ENCODE measurements around the gene PIK3CD.
"Not testable (repeated sequence)": the region's sequence is repeated elsewhere in the genome, so short reads cannot be mapped to it uniquely, and the experiment has no call there.

Gene PIK3CD

GRCh38 chr1:9688599-9688998 is 37.1 kb downstream of the PIK3CD start:
- DNase-seq (ENCODE audit: low read depth in 1 of 2, low spot score in 1 of 2), result no peak

DNA sequence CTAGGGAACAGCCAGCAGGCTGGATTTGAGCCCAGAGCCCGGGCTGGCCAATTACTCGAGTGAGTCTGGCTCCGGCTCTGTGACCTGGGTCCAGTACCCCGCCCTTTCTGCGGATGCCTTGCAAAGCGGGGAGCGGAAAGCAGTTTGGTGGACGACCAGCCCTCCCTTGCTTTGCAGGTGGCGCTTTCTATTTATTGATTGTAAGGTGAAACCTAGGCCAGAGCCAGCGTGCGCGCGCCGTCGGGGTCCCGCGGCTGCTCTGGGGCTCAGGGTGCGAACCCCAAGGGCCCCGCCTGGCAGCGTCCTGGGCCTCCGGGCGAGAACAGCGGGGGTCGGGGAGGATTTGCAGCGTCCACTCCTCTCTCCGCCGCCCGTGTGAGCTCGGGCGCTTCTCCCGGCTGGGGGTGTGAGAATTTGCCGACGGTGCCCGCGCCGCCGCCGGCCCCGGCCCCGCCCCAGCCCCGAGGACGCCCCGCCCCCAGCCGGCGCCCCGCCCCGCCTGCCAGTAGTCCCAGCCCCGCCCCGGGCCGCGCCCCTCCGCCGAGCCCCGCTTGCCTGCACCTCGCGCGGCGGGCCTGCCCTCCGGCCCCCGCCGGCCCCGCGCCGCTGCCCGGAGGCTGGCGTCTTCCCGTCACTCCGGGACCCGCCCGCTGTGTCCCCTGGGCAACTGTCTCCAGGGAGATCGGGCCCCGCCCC is 37.6 kb downstream of the PIK3CD start:
- DNase-seq (ENCODE audit: low read depth in 1 of 2, low spot score in 1 of 2), result peak; percentile 72 to 82

GRCh38 chr1:9689971-9690381 is 38.4 kb downstream of the PIK3CD start:
- DNase-seq (ENCODE audit: low read depth in 1 of 2, low spot score in 1 of 2), result no peak

DNA sequence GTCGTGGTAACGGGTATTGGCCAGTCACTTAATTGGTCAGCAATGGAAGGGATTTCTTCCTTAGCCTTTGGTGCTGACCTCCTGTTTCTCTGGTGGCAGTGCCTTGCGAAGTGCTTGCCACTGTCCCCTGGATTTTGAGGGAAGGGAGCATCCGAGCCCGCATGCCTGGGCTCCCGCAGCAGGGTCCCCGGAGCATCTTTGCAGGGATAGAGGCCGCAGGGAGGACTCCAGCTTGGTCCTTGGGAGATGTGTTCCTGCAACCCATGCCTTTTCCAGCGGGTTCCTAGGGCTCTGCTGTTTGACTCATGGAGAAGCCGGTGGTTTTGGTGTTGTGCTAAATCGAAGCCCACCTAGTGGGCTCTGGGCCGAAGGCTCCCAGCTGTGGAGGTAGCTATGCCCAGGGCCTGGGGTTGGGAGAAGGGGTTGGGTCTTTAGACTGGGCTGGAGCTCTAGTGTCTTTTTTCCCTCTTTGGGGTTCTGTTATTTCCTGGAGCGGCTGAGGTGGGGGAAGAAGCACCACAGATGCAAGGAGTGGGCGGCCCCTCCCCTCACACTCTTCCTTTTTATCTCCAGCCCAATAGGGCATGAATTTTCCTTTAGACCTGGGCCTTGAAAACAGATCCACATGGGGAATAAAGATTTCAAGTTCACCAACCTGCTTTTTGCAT is 39.0 kb downstream of the PIK3CD start:
- no peak for DNase-seq (ENCODE audit: low read depth in 1 of 2, low spot score in 1 of 2)

GRCh38 chr1:9691108-9691445 is 39.5 kb downstream of the PIK3CD start:
- no peak for DNase-seq (ENCODE audit: low read depth in 1 of 2, low spot score in 1 of 2)

- no peak for DNase-seq (ENCODE audit: low read depth in 1 of 2, low spot score in 1 of 2)
Measured at GRCh38 chr1:9691691-9692090, 40.2 kb downstream of the PIK3CD start.

DNA sequence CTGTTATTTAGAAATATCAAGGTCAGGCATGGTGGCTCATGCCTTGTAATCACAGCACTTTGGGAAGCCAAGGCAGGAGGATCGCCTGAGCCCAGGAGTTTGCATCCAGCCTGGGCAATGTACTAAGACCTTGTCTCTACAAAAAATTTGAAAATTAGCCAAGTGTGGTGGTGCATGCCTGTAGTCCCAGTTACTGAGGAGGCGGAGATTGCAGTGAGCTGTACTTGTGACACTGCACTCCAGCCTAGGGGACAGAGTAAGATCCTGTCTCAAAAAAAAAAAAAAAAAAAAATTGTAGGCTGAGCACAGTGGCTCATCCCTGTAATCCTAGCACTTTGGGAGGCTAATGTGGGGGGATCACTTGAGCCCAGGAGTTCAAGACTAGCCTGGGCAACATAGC is 45.3 kb downstream of the PIK3CD start:
- DNase-seq (ENCODE audit: low read depth in 1 of 2, low spot score in 1 of 2), result no peak

DNA sequence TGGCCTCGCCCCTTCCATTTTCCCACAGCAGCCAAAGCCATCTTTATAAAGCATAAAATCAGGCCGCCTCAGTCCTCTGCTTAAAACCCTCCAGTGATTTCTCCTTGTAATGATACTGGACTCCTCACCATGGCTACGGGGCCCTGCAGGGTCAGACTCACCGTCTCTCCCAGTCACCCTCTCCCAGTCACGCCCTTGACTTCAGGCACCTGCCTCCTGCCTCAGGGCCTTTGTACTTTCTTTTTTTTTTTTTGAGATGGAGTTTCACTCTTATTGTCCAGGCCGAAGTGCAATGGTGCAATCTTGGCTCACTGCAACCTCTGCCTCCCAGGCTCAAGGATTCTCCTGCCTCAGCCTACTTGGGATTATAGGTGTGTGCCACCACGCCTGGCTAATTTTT is 47.8 kb downstream of the PIK3CD start:
- no peak for DNase-seq (ENCODE audit: low read depth in 1 of 2, low spot score in 1 of 2)

DNA sequence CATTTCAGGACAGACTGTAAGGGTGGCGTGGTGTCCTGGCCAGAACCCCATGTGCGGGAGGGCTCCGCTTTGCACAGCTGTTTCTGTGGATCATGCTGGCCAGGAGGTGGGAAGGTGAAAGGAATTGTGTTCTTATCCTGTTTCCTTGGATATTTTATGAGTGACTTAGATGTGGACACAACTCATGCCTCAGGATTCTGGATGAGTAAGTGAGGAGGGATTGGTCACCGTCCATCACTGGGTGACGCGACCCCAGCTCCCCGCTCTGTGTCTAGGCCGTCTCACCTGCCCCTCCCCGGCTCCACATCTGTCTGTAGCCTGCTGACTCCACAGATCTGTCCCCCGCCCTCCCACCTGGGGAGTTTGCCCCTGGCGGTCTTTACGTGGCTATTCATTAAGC is 48.8 kb downstream of the PIK3CD start:
- DNase-seq (ENCODE audit: low read depth in 1 of 2, low spot score in 1 of 2), result no peak

GRCh38 chr1:9701665-9702064 is 50.1 kb downstream of the PIK3CD start:
- DNase-seq (ENCODE audit: low read depth in 1 of 2, low spot score in 1 of 2), result no peak

GRCh38 chr1:9703165-9703509 is 51.6 kb downstream of the PIK3CD start:
- no peak for DNase-seq (ENCODE audit: low read depth in 1 of 2, low spot score in 1 of 2)

GRCh38 chr1:9703681-9704080 is 52.1 kb downstream of the PIK3CD start:
- DNase-seq (ENCODE audit: low read depth in 1 of 2, low spot score in 1 of 2), result no peak

DNA sequence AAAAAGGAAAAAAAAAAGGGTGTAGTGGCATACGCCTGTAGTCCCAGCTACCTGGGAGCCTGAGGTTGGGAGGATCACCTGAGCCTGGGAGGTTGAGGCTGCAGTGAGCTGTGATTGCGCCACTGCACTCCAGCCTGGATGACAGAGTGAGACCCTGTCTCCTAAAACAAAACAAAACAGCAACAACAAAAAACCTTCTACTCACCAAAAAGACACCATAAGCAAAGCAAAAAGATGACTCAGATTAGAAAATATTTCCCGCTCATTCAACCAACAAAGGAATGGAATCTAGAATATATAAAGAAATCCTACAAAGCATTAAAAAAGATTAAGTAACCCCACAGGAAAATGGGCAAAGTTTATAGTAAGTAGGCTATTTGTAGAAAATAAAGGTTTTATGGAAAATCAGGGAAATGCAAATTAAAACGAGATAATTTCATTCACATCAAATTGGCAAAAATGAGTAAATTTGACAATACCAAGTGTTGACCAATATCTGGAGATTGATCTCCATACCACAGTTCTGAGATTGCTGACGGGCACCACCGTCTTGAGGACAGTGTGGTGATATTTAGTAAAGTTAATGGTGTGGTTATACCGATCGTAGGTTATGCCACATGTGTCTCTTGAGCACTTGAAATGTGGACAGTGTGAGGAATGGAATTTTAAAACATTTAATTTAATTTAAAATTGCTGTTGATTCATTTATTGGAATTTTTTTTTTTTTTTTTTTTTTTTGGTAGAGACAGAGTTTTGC is 54.0 kb downstream of the PIK3CD start:
- no peak for DNase-seq (ENCODE audit: low read depth in 1 of 2, low spot score in 1 of 2)

- DNase-seq (ENCODE audit: low read depth in 1 of 2, low spot score in 1 of 2), result no peak
Measured at GRCh38 chr1:9706178-9706577, 54.6 kb downstream of the PIK3CD start.

DNA sequence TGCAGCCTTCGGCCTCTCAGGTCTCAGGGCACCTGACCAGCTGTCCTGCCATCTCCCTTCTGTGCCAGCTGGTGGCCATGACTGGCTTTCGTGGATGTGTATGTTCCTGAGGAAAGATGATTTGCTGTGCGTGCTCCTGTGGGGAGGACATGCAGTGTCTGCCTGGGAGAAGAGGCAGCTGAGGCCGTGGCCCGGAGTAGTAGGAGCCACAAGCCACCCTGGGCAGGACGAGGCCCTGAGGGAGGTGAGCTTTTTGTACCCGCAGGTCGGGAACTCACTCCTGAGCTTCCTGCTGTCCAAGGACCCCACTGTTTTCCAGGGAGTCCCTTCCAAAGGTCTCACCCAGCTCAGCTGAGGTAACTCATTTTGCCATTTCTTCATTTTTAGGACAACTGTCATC is 58.5 kb downstream of the PIK3CD start:
- no peak for DNase-seq (ENCODE audit: low read depth in 1 of 2, low spot score in 1 of 2)

DNA sequence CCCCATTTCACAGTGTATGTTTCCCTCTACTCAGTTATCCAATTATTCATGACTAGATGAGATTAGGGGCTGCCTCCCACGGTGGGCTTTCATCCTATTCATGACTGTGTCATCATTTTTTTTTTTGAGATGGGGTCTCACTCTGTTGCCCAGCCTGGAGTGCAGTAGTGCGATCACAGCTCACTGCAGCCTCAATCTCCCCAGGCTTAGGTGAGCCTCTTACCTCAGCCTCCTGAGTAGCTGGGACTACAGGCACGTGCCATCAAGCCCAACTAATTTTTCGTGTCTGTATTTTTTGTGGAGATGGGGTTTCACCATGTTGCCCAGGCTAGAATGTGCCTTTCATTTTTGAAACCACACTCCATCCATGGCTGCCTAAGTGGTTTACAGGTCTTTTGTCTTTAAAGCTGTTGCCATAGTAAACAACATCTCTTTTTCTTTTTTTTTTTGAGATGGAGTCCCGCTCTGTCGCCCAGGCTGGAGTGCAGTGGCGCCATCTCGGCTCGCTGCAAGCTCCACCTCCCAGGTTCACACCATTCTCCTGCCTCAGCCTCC is 60.0 kb downstream of the PIK3CD start:
- no peak for DNase-seq (ENCODE audit: low read depth in 1 of 2, low spot score in 1 of 2)

- not testable (repeated sequence) for DNase-seq (ENCODE audit: low read depth in 1 of 2, low spot score in 1 of 2)
Measured at GRCh38 chr1:9712767-9713166, 61.2 kb downstream of the PIK3CD start.

DNA sequence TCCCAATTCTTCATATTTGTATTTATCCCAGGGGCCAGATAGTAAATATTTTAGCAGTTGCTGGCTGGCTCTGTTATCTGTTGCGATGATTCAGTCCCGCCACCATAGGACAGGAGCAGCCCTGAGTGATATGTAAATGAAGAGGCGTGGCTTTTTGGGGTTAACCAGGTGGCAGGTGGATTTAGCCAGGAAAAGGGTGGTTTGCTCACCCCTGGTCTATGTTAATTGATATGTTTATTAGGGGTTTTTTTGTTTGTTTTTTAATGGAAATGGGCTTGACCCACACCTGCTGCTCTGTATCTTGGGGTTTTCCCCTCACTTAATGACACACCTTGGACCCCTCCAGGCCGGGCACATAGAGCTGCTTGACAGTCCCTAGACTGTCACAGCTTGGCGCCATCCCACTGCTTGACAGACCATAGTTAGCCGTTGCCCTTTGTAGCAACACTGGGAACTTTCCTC is 62.8 kb downstream of the PIK3CD start:
- DNase-seq (ENCODE audit: low read depth in 1 of 2, low spot score in 1 of 2), result no peak

DNA sequence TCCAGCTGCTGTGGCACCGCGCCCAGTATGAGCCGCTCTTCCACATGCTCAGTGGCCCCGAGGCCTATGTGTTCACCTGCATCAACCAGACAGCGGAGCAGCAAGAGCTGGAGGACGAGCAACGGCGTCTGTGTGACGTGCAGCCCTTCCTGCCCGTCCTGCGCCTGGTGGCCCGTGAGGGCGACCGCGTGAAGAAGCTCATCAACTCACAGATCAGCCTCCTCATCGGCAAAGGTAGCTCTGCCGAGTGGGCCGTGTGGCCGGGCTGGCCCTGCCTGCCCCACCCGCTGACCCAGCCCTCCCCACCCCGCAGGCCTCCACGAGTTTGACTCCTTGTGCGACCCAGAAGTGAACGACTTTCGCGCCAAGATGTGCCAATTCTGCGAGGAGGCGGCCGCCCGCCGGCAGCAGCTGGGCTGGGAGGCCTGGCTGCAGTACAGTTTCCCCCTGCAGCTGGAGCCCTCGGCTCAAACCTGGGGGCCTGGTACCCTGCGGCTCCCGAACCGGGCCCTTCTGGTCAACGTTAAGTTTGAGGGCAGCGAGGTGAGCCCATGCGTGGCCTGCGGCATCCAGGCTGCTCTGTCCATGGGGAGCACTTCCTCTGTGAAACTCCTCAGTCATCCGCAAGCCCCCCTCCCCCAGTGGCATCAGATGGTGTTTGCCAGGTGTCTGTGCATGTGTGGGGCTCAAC is 64.2 kb downstream of the PIK3CD start:
- peak in 1 of 2 donors; percentile 44 for DNase-seq (ENCODE audit: low read depth in 1 of 2, low spot score in 1 of 2)

GRCh38 chr1:9716404-9717192 is 65.1 kb downstream of the PIK3CD start:
- no peak for DNase-seq (ENCODE audit: low read depth in 1 of 2, low spot score in 1 of 2)
